Measurements from ENCODE around the gene ATP1B2. TPM values are rescaled to one million over a fixed set of nuclear protein-coding genes. Genes with fewer than 3 reads are reported as not detected.

The ATP1B2 gene
- polyA plus RNA-seq, 1 experiment, result 0.05 TPM

DNA sequence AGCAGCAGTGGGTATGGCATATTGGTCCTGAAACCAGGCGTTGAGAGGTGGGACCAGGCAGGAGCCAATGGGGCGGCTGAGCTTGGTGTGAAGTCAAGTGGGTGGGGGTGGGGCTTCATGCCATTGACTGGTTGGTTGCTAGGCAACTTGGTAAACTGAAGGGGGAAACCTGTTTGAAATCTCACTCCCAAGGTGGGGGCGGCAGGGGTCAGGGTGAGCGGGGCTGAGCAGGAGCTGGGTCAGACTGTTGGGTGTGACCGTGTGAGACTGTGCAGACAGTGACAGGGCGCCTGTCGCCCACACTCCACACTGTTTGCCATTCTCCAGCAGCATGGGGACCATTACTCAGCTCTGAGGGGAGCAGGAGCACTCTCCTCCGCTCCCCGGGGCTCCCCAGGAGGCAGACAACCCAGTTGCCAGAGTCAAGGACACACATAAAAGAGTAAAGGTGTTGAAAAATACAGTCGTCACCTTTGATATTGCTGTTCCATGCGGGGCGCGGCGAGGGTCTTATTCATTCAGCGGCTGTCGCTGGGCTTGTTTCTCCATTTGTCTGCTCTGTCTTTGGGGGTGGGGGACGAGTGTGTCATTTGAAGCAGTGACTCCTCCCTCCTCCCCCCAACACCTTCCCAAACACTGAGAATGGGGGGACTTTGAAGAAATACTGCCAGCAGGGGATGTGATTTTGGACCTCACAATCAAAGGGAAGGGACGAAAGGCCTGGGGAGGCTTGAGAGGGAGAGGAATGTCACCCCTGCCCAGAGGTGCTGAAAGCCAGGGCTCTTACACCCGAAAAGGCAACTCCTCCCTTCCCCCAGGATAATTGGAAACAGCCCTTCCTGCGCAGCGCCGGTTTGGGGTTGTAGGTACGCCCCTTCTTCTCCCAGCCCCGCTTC lies 53.1 kb downstream of the ATP1B2 start:
- TF ChIP-seq CTCF (IDR thresholded peaks at IDR 0.05; ENCODE audit: low read depth, low read length), result no peak
- H3K4me3 ChIP-seq (ENCODE audit: low read depth, low read length), result peak overlapping the region; percentile 57; the same call in 1 of the 2 replicates
- no peak for DNase-seq (ENCODE audit: low read depth, low spot score)
- ChIA-PET POLR2A (interaction anchor here (1.5 kb wide), 1 partner anchor 13 kb away, joined by 10 read pairs; the partner anchor contains the start of gene DNAH2), CTCF (interaction anchor here (0.8 to 1.3 kb wide), 2 partner anchors 16 kb away, joined by 3 read pairs; partner anchors contain the start of gene WRAP53)
- H3K9me3 ChIP-seq (ENCODE audit: control insufficient read depth, insufficient read depth, low read length), result no peaks in the 10 kb centered on the region; the same call in 1 of the 2 replicates
- H3K27me3 ChIP-seq (ENCODE audit: control insufficient read depth, insufficient read depth, low read length), result peaks cover 18% of the 10 kb centered on the region
- no peak overlapping the region for H3K27ac ChIP-seq (ENCODE audit: low read depth, low read length)

GRCh38 chr17:7704601-7705268 lies 54.0 kb downstream of the ATP1B2 start, which contains the start of gene EFNB3:
TSS of gene EFNB3 (plus strand) at chr17:7705202. CDS start at chr17:7705599, 397 bp downstream.
- ChIA-PET POLR2A (interaction anchor here (0.7 to 1.5 kb wide), 2 partner anchors 12 to 26 kb away, joined by 6 to 10 read pairs; partner anchors contain the start of gene DNAH2), CTCF (interaction anchor here (0.8 kb wide), 1 partner anchor 17 kb away, joined by 3 read pairs; no protein-coding TSS in a partner anchor)
- Histone ChIP-seq H3K4me3 (ENCODE audit: low read depth, low read length) (peak within 1 kb of the TSS; percentile 57), H3K27me3 (ENCODE audit: control insufficient read depth, insufficient read depth, low read length) (peaks cover 18% of the 10 kb centered on the region), H3K9me3 (ENCODE audit: control insufficient read depth, insufficient read depth, low read length) (no peaks in the 10 kb centered on the region; the same call in 1 of the 2 replicates), H3K27ac (ENCODE audit: low read depth, low read length) (no peak within 1 kb of the TSS)
- TF ChIP-seq CTCF (IDR thresholded peaks at IDR 0.05; ENCODE audit: low read depth, low read length), result no peak
- DNase-seq (ENCODE audit: low read depth, low spot score), result no peak

GRCh38 chr17:7705269-7706255 lies 54.8 kb downstream of the ATP1B2 start:
- Histone ChIP-seq H3K9me3 (ENCODE audit: control insufficient read depth, insufficient read depth, low read length) (no peaks in the 10 kb centered on the region; the same call in 1 of the 2 replicates), H3K27me3 (ENCODE audit: control insufficient read depth, insufficient read depth, low read length) (peaks cover 18% of the 10 kb centered on the region), H3K4me3 (ENCODE audit: low read depth, low read length) (peak overlapping the region; percentile 57), H3K27ac (ENCODE audit: low read depth, low read length) (no peak overlapping the region)
- no peak for DNase-seq (ENCODE audit: low read depth, low spot score)
- CTCF ChIA-PET, result interaction anchor here (1.0 kb wide), 1 partner anchor 18 kb away, joined by 3 read pairs; no protein-coding TSS in a partner anchor
- POLR2A ChIA-PET, result interaction anchor here (0.7 to 1.8 kb wide), 3 partner anchors 12 to 25 kb away, joined by 4 to 10 read pairs (median 6); partner anchors contain the start of genes DNAH2 and TP53
- TF ChIP-seq CTCF (IDR thresholded peaks at IDR 0.05; ENCODE audit: low read depth, low read length), result no peak

GRCh38 chr17:7706631-7707354 lies 56.1 kb downstream of the ATP1B2 start:
- Histone ChIP-seq H3K4me3 (ENCODE audit: low read depth, low read length) (no peak overlapping the region), H3K9me3 (ENCODE audit: control insufficient read depth, insufficient read depth, low read length) (no peaks in the 10 kb centered on the region; the same call in 1 of the 2 replicates), H3K27ac (ENCODE audit: low read depth, low read length) (no peak overlapping the region), H3K27me3 (ENCODE audit: control insufficient read depth, insufficient read depth, low read length) (peaks cover 20% of the 10 kb centered on the region)
- ChIA-PET CTCF (interaction anchor here (0.7 to 1.6 kb wide), 4 partner anchors 10 to 20 kb away, joined by 3 to 7 read pairs (median 5); partner anchors contain the start of genes DNAH2 and TP53), POLR2A (interaction anchor here (0.9 to 1.8 kb wide), 2 partner anchors 18 to 19 kb away, joined by 3 to 4 read pairs; partner anchors contain the start of genes TP53 and WRAP53)
- no peak for DNase-seq (ENCODE audit: low read depth, low spot score)
- no peak for TF ChIP-seq CTCF (IDR thresholded peaks at IDR 0.05; ENCODE audit: low read depth, low read length)
